HG02642 (cell line): Measurements from ENCODE around the gene SIX5.
"Not testable (repeated sequence)": the region's sequence is repeated elsewhere in the genome, so short reads cannot be mapped to it uniquely, and the experiment has no call there.

ENCODE experiments used
- ATAC-seq: cut with Tn5 transposase; IDR thresholded peaks from one replicate; pipeline ENCODE4 v1.9.1; 2021; ENCODE audit warnings: mild to moderate bottlenecking; ENCODE audit not compliant: unreplicated experiment, poor library complexity

SIX5 gene

GRCh38 chr19:45762870-45763631 lies 6.0 kb downstream of the SIX5 start:
- no peak for ATAC-seq

DNA sequence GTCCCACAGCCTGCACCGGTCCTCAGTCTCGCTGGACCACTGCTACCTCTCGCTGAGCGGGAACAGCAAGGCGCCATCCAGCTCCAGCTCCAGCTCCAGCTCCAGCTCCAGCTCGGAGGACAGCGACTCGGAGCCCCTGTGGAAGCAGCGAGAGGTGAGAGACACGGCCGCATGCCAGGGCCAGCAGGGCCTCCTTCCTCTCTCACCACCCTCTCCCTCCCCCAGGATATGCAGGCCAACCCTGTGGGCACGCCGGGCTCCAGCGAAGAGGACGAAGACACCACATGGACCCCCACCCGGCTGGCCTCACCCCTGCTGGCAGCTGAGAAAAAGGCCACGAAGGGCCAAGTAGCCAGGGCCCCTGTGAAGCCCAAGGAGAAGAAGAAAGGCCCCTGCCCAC lies 7.3 kb downstream of the SIX5 start:
- no peak for ATAC-seq

- no peak for ATAC-seq
These were observed 10.1 kb downstream of the SIX5 start for GRCh38 chr19:45758921-45759320.

- ATAC-seq = no peak
These were observed 11.4 kb downstream of the SIX5 start for GRCh38 chr19:45757695-45758094.

- no peak for ATAC-seq
These were observed 14.7 kb downstream of the SIX5 start for GRCh38 chr19:45754323-45754722.

GRCh38 chr19:45753548-45753947 lies 15.5 kb downstream of the SIX5 start:
- no peak for ATAC-seq

DNA sequence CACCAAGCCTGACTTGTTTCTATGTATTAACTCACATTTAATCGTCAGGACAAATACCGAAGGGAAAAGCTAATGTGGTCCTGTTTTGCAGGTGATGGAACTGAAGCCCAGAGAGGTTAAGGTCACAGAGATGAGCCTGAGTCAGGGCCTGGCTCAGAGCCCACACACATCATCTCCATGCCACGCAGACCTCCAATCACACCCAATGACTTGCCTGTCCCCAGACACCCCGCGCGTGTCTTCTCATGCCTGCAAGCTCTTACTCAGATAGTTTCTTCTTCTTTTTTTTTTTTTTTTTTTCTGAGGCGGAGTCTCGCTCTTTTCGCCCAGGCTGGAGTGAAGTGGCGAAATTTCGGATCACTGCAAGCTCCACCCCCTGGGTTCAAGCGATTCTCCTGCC lies 16.4 kb downstream of the SIX5 start:
- no peak for ATAC-seq

DNA sequence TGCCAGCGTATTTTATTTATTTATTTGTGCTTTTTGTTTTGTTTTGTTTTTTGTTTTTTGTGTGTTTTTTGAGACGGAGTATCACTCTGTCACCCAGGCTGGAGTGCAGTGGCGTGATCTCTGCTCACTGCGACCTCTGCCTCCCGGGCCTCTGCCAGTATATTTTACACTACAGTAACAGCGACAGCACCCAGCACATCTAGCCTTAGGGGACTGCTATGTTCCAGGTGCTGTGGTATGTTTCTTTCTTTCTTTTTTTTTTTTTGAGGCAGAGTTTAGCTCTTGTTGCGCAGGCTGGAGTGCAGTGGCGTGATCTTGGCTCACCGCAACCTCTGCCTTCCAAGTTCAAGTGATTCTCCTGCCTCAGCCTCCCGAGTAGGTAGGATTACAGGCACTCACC lies 17.6 kb downstream of the SIX5 start:
- ATAC-seq = not testable (repeated sequence)

DNA sequence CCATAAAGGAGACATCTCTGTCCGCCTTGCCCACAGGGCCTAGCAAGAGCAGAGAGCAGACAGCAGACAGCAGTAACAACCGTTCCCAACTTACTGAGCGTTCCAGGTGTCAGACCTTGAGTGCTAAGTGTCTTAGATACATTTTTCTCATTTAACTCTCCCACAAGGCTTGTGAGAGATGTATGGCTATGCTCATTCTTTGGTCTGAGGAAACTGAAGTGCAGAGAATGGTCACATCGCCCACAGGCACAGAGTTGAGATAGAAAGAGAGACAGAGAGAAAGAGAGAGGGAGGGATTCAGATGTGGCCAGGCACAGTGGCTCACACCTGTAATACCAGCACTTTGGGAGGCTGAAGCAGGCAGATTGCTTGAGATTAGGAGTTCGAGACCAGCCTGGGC lies 21.5 kb downstream of the SIX5 start:
- no peak for ATAC-seq

DNA sequence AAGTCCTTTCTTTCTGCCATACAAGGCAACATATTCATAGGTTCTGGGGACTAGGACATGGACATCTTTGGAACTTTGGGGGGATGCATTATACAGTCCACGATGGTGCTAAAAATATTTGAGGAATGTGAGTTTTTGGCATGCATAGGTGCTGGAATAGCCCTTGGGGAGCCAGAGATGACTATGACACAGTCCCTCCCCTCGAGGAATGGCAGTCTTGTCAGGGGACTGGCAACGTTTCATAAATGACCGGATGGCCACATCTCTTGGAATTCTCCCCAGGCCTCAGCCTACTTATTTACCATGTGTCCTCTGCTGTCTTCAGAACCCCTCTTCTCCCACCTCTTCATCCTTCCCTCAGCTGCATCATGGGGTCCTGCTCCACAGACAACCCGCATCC lies 22.2 kb downstream of the SIX5 start:
- ATAC-seq = no peak

GRCh38 chr19:45745606-45746005 lies 23.4 kb downstream of the SIX5 start:
- ATAC-seq = no peak

- ATAC-seq = no peak
These were observed 26.1 kb downstream of the SIX5 start for GRCh38 chr19:45742969-45743368.

GRCh38 chr19:45739498-45740439 lies 29.3 kb downstream of the SIX5 start:
- ATAC-seq = no peak

DNA sequence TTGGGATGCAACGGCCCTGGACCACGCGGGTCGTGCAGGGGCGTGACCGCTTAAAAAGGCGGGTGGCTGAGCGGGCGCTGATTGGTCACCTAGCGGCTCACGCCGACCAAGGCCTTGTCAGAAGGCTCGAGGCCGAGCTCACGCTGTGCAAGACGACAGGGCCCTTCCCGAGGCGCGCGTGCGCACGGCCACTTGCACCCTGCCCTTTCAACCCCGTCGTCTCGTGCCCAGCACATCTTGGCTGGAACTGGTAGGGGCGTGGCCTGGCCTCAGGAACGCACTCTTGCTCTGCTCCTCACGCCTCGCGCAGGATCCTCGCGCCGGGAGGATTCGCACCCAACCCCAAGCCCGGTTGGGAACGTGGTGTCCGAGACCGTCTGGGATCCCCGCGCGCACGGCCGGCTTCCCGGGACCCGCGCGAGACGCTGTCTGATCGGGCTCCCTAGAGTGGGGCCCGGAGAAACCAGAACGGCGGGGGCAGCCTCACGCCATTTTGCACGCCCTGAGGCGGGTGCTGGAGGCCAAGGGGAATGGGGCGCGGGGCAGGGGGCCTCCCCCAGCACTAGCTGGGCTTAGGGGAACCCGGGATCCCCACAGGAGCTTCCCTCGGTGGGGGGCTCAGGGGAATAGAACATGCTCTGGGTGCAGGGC lies 35.8 kb downstream of the SIX5 start, which contains the start of gene MEIOSIN:
Gene MEIOSIN (plus strand): TSS at position 280 of the 651 bp plus-strand sequence. CDS start 1,938 bp downstream, outside the sequence.
- ATAC-seq = no peak

GRCh38 chr19:45730368-45731288 lies 38.4 kb downstream of the SIX5 start, which contains the start of gene FBXO46:
Gene FBXO46 (minus strand): TSS chr19:45730896. CDS start chr19:45713495, 17,401 bp downstream.
- peak; percentile 94 for ATAC-seq

DNA sequence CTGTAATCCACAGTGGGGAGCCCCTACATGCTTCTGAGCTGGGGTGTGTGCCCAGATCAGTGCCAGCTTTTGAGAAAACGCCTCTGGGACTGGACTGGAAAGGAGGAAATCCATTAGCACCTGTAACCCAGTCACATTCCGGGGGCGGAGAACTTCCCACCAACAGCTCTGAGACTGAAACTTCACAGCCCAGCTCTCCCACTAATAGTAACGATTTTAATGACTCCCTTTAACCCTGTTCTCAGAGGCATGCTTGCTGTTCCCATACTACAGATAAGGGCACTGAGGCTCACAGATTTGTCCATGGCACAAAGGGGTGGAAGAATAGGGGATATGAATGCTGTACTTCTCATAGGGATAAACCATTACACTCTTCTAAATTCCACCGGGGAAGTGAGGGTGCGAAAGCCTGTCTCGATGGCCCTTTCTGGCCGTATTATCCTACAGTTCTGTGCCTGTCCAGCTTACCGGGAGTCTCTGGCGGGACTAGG lies 39.2 kb downstream of the SIX5 start:
- ATAC-seq = no peak

- not testable (repeated sequence) for ATAC-seq
These were observed 40.4 kb downstream of the SIX5 start for GRCh38 chr19:45728683-45729082.

GRCh38 chr19:45720065-45720464 lies 49.0 kb downstream of the SIX5 start:
- not testable (repeated sequence) for ATAC-seq

- no peak for ATAC-seq
These were observed 50.9 kb downstream of the SIX5 start for GRCh38 chr19:45717983-45718650.
